ENCODE data around the gene ICA1. TPM values are rescaled to one million over a fixed set of nuclear protein-coding genes. Genes with fewer than 3 reads are reported as not detected.
"Not testable (repeated sequence)": the region's sequence is repeated elsewhere in the genome, so short reads cannot be mapped to it uniquely, and the experiment has no call there.

ICA1 gene
- total RNA-seq, 1 donor from 2014 or later = 76.0 TPM

GRCh38 chr7:8084836-8085235 lies 177.1 kb downstream of the ICA1 start:
- intact Hi-C loops (cut with DNase I) = no loop called here
- DNase-seq (ENCODE audit: low spot score) = no peak

- DNase-seq (ENCODE audit: low spot score) = no peak
- intact Hi-C loops (cut with DNase I) = no loop called here
These were observed 179.2 kb downstream of the ICA1 start for GRCh38 chr7:8082762-8083161.

GRCh38 chr7:8078418-8078817 lies 183.5 kb downstream of the ICA1 start:
- no peak for DNase-seq (ENCODE audit: low spot score)
- intact Hi-C loops (cut with DNase I) = no loop called here

GRCh38 chr7:8070451-8071180 lies 191.4 kb downstream of the ICA1 start:
- DNase-seq (ENCODE audit: low spot score) = no peak
- intact Hi-C loops (cut with DNase I) = no loop called here

GRCh38 chr7:8068892-8069686 lies 192.9 kb downstream of the ICA1 start:
- DNase-seq (ENCODE audit: low spot score) = no peak
- intact Hi-C loops (cut with DNase I) = no loop called here

GRCh38 chr7:8065356-8065813 lies 196.6 kb downstream of the ICA1 start:
- no peak for DNase-seq (ENCODE audit: low spot score)
- intact Hi-C loops (cut with DNase I) = no loop called here

- intact Hi-C loops (cut with DNase I) = no loop called here
- no peak for DNase-seq (ENCODE audit: low spot score)
These were observed 197.1 kb downstream of the ICA1 start for GRCh38 chr7:8064828-8065227.

- intact Hi-C loops (cut with DNase I) = no loop called here
These were observed 198.2 kb downstream of the ICA1 start for GRCh38 chr7:8063706-8064297.

GRCh38 chr7:8063300-8063699 lies 198.7 kb downstream of the ICA1 start:
- intact Hi-C loops (cut with DNase I) = not testable (repeated sequence)

More at GRCh38 chr7:8063706-8064297, 198.2 kb downstream of the ICA1 start:
- DNase-seq (ENCODE audit: low spot score) = no peak

More at GRCh38 chr7:8063300-8063699, 198.7 kb downstream of the ICA1 start:
- DNase-seq (ENCODE audit: low spot score) = not testable (repeated sequence)

Other genes with a start within 250 kb of the ICA1 start
- gene NXPH1, start 171.4 kb upstream of the ICA1 start, total RNA-seq = not detected